Stomach (tissue), 4 donors: ENCODE results near the gene ACADSB.

Experiments used
- CTCF ChIP-seq, 7 experiments: fragments of 450-650 bp in 4 of 7; fragments of 200-600 bp in 3 of 7; sonication (generic) in 3 of 7; IDR thresholded peaks; one replicate each; pipeline ENCODE4 v1.5.1; 2016 to 2019; ENCODE audit warnings: antibody characterized with exemption in 7 of 7, control low read depth in 2 of 7, mild to moderate bottlenecking in 1 of 7
- POLR2A ChIP-seq, 4 donors: fragments of 450-650 bp; IDR thresholded peaks; one replicate each; pipeline ENCODE4 v1.6.1; 2016; ENCODE audit warnings: antibody characterized with exemption in 4 of 4, control low read depth in 2 of 4, mild to moderate bottlenecking in 1 of 4, moderate library complexity in 1 of 4

GRCh38 chr10:123087786-123088185, 79.0 kb downstream of the ACADSB start:
- no peak for TF ChIP-seq CTCF (IDR thresholded peaks at IDR 0.05)
- TF ChIP-seq POLR2A (IDR thresholded peaks at IDR 0.05), result no peak
